Measurements from ENCODE around the gene PPM1F.

The PPM1F gene

GRCh38 chr22:21975854-21976345 is 23.3 kb upstream of the PPM1F start:
- no peak for DNase-seq (ENCODE audit: low spot score)

DNA sequence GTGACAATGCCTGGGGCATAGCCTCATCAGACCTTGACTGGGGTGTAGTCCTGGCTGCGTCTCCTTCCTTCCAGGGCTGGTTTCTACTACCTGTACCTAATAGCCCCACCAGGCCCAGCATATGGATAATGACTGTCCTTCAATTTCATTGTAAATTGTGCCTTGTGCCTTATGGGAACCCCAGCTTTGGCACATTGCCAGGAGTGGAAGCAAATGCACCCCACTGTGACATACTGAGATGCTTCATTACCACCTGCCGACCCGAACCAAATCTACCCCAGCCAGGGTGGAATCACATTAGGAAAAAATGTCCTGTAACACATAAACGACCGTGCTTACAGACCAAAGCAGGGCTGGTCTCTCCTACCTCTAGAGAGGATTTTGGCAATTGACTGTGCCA is 22.6 kb upstream of the PPM1F start:
- DNase-seq (ENCODE audit: low spot score): no peak

- DNase-seq (ENCODE audit: low spot score): no peak
Measured at GRCh38 chr22:21974058-21974649, 21.5 kb upstream of the PPM1F start.

- no peak for DNase-seq (ENCODE audit: low spot score)
Measured at GRCh38 chr22:21972806-21973205, 20.2 kb upstream of the PPM1F start.

- DNase-seq (ENCODE audit: low spot score): peak; percentile 38
Measured at GRCh38 chr22:21972293-21972779, 19.7 kb upstream of the PPM1F start.

- no peak for DNase-seq (ENCODE audit: low spot score)
Measured at GRCh38 chr22:21971858-21972275, 19.2 kb upstream of the PPM1F start.

- DNase-seq (ENCODE audit: low spot score): no peak
Measured at GRCh38 chr22:21970800-21971617, 18.4 kb upstream of the PPM1F start.

- DNase-seq (ENCODE audit: low spot score): no peak
Measured at GRCh38 chr22:21970037-21970799, 17.6 kb upstream of the PPM1F start.

DNA sequence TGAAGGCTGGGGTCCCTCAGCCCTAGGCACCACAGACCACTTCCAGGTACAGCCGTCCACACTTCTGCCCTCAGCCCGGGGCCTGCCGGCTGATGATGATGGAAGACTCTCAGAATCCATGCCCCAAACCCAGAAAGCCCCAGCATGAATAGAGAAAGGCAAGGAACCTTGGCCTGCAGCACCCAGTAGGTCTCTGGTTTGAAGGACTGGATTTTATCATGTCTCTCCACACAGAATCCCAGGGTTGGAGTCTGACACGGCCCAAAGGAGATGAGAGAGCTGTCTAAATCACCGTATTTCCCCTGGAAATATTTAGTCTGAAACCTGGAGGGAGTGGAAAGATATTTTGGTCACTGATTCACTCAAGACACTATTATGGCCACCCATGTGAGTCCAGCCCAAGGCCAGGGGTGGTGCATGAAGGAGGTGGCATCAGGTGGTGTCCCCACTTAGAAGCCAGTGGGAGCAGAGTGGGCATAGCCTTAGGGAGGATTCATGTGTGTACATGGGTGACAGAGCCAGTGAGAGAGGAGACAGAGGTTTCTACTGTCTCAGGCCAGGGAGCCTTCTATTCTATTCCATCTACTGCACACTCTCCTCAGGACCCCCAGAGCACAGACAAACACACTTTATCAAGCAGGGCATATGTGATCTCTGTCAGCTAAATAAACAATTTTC is 15.9 kb upstream of the PPM1F start:
- DNase-seq (ENCODE audit: low spot score): no peak

DNA sequence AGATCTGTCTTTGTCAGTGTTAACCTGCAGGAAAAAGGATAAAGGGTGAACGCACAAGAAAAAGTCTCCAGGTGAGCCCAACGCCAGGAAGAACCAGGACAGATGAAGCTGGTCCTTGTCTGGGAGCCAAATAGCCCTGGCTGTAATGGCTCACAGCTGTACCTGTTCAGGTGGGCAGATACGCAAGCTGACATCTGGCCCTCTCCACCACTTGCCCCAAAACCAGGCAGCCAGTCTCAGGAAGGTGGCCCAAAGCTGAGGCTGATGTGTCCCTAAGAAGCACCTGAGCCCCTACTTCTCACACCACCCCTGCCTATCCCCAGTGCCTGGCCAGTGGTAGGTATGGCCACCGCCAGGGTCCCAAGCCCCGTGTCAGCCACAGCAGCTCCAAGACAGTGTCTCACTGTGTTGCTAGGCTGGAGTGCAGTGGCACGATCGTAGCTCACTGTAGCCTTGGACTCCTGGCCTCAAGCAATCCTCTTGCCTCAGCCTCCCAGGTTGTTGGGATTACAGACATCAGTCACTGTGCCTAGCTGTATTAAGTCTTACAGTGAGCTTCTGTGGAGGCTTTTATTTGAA is 15.1 kb upstream of the PPM1F start:
- DNase-seq (ENCODE audit: low spot score): no peak

DNA sequence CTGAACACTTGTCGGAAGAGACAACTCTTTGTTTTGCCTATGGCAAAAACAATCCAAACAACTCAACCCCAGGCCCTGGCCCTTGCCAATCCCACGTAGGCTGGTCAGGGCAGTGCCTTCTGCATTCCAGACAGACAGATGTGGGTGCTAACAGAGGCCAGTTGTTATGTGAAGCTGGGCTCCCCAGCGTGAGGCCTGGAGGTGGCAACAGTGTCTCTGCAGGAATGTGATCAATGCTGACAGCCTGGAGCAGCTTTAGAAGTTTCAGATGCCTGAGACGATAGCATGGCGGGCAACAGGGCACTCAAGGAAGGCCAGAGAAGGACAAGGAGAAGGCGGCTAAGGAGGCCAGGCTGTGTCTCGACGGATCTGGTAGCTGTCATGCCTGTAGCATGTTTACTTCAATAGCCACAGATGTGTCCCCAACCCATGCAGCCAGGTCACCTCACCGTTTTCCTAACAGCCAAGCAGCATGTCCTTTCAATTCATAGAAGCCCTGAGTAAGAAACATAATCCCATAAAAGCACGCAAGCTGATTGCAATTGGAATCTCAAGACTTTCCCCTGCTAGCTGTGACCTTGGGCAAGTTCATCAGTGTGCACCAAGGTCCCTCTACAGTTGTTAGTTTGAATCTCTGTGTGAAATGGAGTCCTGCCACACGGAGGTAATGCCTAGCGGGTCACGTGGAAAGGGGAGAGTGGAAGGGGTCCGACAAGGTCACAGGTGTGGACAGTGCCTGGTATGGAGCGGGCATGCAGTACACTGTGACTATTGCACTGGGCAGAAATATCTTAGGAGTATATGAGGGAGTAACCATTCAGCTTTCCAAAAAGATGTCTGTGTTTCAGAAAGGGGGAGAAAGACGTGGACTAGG is 14.2 kb upstream of the PPM1F start:
- DNase-seq (ENCODE audit: low spot score): no peak

DNA sequence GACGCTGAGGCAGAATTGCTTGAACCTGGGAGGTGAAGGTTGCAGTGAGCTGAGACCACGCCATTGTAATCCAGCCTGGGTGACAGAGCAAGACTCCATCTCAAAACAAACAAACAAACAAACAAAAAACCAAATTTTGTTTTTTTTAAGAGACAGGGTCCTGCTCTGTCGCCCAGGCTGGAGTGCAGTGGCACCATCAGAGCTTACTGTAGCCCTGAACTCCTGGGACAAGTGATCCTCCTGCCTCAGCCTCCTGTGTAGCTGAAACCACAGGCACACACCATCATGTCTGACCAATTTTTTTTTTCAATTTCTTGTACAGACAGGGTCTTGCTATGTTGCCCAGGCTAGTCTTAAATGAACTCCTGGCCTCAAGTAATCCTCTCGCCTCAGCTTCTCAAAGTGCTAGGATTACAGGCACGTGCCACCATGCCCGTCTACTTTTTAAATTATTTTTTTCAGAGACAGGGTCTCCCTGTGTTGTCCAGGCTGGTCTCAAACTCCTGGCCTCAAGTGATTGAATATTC is 13.2 kb upstream of the PPM1F start:
- no peak for DNase-seq (ENCODE audit: low spot score)

DNA sequence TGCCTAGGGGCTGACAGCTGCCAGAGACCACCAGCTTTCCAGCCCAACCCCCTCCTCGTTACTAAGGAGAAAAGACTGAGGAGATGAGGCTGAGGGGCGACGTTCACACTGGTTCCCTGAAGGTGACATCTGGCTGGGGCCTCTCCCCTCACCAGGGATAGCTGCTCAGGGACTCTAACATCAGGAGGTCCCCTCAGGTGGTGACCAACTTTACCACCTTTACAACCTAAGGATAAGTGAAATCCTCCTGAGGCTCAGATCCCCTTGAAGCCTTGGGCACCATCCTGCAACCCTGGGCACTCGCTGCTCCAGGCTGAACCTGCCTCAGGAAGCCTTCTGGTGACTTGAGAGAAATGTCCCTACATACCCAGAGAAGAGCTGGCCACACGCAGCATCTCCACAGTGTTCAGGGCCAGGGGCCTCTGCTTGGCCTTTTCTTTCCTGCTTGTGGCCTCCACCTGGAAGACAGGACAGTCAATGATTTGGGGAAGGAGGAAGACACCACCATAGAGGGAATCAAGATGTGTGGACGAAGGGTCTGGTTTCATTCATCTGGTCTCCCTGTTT is 12.4 kb upstream of the PPM1F start:
- no peak for DNase-seq (ENCODE audit: low spot score)

- DNase-seq (ENCODE audit: low spot score): no peak
Measured at GRCh38 chr22:21964234-21964633, 11.6 kb upstream of the PPM1F start.

DNA sequence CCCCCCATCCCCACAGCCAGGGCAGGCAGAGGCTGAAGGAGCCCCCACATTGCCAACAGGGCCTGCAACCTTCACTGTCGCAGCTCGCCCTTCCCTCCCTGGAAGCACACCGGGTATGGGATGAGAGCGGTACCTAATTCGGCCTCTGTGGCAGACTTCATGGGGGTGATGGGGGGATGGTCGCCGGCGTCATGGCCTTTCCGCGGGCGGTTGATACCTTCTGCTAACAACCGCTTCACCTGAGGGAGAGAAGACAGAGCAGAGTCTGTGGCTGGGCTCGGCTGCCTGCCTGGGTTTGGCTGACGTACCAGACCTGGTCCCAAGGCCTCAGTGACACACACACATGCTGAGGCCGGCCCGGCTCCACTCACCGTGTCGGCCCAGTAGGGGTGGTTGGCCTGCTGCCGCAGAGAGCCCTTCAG is 11.2 kb upstream of the PPM1F start:
- DNase-seq (ENCODE audit: low spot score): no peak

DNA sequence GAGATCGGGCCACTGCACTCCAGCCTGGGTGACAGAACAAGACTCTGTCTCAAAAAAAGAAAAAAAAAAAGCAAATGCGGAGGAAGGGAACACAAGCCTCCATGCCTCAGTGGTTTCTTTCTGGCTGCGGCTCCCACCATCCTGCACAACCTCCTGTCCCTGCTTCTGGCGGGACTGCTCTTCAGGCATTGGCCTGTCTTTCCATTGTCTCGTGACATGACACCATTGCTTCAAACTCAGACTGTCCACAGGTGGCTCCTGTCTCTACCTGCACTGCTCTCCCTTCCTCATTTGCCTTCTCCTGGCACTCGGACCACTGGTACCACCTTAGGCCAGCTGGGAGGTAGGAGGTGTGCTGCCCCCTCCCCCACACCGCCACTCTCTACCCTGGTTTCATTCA is 10.6 kb upstream of the PPM1F start:
- DNase-seq (ENCODE audit: low spot score): no peak

- DNase-seq (ENCODE audit: low spot score): no peak
Measured at GRCh38 chr22:21962655-21962949, 10.0 kb upstream of the PPM1F start.

DNA sequence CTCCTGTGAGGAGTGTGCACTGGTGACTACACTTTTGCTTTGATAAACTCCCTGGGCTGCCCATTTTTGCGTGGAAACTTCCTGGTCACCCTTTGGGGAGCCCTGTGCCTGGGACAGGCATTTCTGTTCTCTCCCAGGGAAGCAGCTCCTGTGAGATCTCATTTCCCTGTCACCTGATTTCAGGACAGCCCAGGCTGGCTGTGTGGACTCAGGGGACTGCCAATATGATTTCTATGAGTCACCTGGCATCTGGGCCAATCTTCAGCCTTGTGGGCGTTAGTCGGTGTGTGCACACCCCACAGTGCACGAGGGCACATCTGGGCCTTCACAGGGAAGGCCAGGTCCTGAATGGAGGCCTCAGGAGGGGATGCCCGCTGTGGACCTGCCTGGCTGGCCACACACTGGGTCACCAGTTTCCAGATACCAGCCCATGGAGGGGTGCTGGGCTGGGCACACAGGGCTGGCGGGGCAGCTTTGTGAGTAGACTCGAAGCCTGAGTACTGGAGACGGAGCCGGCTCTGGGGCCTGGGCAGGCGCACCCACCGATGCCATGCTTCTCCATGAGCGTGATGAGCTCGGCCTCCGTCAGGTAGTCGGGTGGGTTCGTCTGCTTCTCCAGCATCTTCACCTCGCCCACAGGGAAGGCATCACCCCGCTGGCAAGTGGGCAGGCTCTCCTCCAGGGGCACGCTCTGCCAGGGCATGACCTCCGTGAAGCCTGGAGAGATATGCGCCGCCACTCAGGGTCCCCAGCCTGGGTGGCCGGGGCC is 9.4 kb upstream of the PPM1F start:
- no peak for DNase-seq (ENCODE audit: low spot score)

GRCh38 chr22:21961127-21961867 is 8.6 kb upstream of the PPM1F start:
- no peak for DNase-seq (ENCODE audit: low spot score)
